ENCODE measurements around the gene LARGE1.

GRCh38 chr22:33347002-33347401 lies 573.3 kb downstream of the LARGE1 start:
- no peak for TF ChIP-seq CTCF (conservative IDR thresholded peaks at IDR 0.05; ENCODE audit: low read depth, low read length)
- no peak for TF ChIP-seq EZH2 (IDR thresholded peaks at IDR 0.05; ENCODE audit: low read length, unreplicated experiment)
- no peak for TF ChIP-seq EZH2phosphoT487 (IDR thresholded peaks at IDR 0.05; ENCODE audit: borderline replicate concordance, low read length)
